ENCODE data around the gene SEC14L3. TPM values are rescaled to one million over a fixed set of nuclear protein-coding genes. Genes with fewer than 3 reads are reported as not detected.
"Not testable (repeated sequence)": the region's sequence is repeated elsewhere in the genome, so short reads cannot be mapped to it uniquely, and the experiment has no call there.

Gene SEC14L3
- total and polyA plus RNA-seq, 5 experiments from 2014 or later: not detected

DNA sequence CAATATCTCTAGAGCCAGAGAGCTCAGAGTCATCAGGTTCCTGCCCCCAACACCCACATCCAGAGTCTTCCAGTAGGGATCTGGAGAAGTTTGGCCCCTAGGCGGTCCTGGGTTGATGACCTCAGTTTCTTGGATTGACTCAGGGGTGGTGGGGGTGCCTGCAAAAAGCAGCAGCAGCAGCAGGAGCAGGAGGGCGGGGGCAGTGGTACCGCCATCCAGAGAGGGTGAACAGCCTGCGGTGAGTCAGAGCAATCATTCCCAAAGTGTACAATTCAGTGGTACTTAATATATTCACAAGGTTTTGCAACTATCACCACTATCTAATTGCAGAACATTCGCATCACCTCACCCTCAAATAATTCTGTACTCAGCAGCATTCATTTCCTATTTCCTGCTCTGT lies 9.9 kb upstream of the SEC14L3 start:
- POLR2A ChIA-PET: no interaction called here

DNA sequence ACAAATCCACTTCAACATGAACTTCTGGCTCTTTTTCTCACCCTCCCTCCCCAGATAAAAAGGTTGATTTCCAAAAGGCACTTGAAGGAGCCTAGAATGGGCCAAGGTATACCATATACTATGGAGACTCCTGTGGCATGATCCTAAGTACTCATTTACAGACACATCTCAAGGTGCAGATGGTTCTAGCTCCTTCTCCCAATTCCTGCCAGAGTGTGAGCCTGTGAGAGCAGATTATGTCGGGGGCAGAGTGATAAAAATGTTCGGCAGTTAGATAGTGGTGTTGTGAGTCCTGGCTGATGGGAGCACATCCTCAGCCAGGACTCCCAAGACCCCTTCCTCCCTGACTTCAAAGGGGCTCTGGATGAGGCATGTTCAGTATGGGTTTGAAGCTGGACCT lies 8.2 kb upstream of the SEC14L3 start:
- DNase-seq (no peak), ATAC-seq (no peak)
- H3K9me3 Mint-ChIP-seq: no peaks in the 10 kb centered on the region
- H3K4me1 Mint-ChIP-seq: peaks cover 0 to 1% (median 0%) of the 10 kb centered on the region in 4 donors
- POLR2A ChIA-PET: no interaction called here
- peak overlapping the region in 1 of 10 donors; percentile 14 for H3K27ac Mint-ChIP-seq
- H3K27me3 Mint-ChIP-seq: peaks cover 0 to 9% (median 2%) of the 10 kb centered on the region in 5 donors
- no peak overlapping the region for H3K4me3 Mint-ChIP-seq
- no peaks in the 10 kb centered on the region for H3K36me3 Mint-ChIP-seq

More for the DNA sequence above, 9.9 kb upstream of the SEC14L3 start:
- Mint-ChIP-seq H3K27ac (peak overlapping the region in 1 of 10 donors; percentile 7), H3K4me1 (peaks cover 0 to 2% (median 0%) of the 10 kb centered on the region in 4 donors), H3K4me3 (no peak overlapping the region), H3K9me3 (no peaks in the 10 kb centered on the region), H3K36me3 (no peaks in the 10 kb centered on the region), H3K27me3 (peaks cover 0 to 9% (median 2%) of the 10 kb centered on the region in 5 donors)
- ATAC-seq (no peak), DNase-seq (no peak)

DNA sequence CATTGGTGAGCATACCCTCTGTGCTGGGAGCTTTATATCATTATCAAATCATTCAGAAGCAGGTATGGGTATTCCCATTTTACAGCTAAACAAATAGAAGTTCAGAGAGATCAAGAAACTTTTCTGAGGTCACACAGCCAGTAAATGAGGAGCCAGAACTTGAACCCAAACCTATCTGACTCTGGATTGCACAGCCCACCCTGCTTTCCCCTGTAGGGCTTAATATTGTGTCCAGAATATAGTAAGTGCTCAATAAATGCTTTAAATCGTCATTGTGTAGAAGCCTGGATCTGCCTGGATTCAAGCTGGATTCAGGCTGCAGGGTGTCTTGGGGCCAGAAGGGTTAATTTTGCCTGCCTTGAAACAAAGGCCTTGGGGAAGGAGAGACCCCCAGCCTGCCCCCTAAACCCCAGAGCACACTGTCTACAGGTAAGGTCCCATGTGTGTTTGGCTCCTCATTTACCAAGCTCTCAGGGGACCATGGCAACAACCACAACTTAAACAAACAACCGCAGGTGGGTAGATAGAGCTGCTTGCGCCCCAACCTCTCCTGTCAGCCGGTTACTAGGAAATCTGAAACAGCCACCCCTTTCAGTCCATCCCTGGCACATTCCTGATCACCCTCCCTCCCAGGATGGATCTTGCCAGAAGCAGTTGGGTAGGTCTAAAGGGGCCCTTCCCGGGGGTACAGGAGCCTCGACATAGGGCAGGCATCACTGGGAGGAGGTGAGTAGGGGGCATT lies 3.0 kb upstream of the SEC14L3 start:
- peak; percentile 83 to 91 for ATAC-seq
- POLR2A ChIA-PET: interaction anchor here (0.6 to 1.9 kb wide), 2 partner anchors 51 to 373 kb away, joined by 3 to 4 read pairs; no protein-coding TSS in a partner anchor
- DNase-seq: peak in 7 of 10 donors; percentile 18 to 59 (median 33)
- H3K27ac Mint-ChIP-seq: peak overlapping the region in 7 of 10 donors; percentile 29 to 86 (median 63)
- H3K27me3 Mint-ChIP-seq: peaks cover 11 to 23% (median 15%) of the 10 kb centered on the region in 5 donors
- no peak overlapping the region for H3K4me3 Mint-ChIP-seq
- no peaks in the 10 kb centered on the region for H3K36me3 Mint-ChIP-seq
- H3K4me1 Mint-ChIP-seq: peaks cover 0 to 16% (median 3%) of the 10 kb centered on the region in 4 donors
- no peaks in the 10 kb centered on the region for H3K9me3 Mint-ChIP-seq

DNA sequence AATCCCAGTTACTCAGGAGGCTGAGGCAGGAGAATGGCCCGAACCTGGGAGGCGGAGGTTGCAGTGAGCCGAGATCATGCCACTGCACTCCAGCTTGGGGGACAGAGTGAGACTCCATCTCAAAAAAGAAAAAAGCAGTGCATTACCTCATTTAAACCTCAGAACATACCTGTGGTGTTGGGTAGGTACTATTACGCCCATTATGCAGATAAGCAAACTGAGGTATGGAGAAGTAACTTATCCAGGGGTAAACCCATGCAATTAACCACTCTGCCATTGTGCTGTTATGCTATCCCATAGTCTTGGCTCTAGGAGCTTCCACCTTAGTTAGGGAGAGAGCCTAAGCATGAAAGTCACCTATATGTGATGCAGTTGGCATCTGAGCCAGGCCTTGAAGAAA lies 2.3 kb upstream of the SEC14L3 start:
- Mint-ChIP-seq H3K4me1 (peaks cover 0 to 16% (median 3%) of the 10 kb centered on the region in 4 donors), H3K4me3 (no peak overlapping the region), H3K27me3 (peaks cover 11 to 26% (median 16%) of the 10 kb centered on the region in 5 donors), H3K36me3 (no peaks in the 10 kb centered on the region), H3K9me3 (no peaks in the 10 kb centered on the region), H3K27ac (peak overlapping the region in 1 of 10 donors; percentile 45)
- DNase-seq: no peak
- no peak for ATAC-seq
- POLR2A ChIA-PET: no interaction called here

DNA sequence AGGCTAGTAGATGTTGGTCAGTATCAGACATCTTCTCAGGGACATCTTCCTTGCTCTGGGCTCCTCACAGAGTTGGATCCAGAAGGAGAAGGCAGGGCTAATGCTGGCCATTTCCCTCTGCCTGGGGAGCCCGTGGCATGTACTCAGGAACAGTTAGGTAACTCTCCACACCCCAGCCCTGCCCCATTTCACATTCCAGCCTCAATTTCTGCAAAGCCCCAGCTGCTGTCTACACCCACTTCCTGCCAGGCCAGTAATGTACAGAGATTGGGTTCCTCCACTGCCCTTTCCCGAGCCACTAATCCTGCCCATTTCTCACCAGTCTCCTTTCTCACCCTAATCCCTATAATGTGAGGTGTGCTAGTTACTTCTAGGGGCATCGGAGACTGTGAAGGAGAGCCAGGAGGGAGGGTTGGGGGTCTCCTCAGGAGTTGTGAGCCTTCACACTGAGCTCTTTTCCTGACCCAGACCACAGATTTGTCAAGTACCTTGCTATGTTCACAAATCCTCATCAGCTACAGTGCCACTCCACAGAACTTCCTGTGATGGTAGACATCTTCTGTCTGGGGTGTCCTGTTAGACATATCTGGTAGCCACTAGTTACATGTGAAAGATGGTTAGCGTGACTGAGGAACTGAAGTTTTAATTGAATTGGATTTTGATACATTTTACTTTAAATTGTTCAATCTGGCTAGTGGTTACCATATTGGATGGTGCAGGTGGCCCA lies 1.3 kb upstream of the SEC14L3 start:
- Mint-ChIP-seq H3K27me3 (peaks cover 12 to 34% (median 24%) of the 10 kb centered on the region in 5 donors), H3K4me1 (peaks cover 0 to 16% (median 3%) of the 10 kb centered on the region in 4 donors), H3K36me3 (no peaks in the 10 kb centered on the region), H3K4me3 (no peak overlapping the region), H3K27ac (peak overlapping the region in 5 of 10 donors; percentile 29 to 91 (median 34)), H3K9me3 (no peaks in the 10 kb centered on the region)
- POLR2A ChIA-PET: no interaction called here
- ATAC-seq (peak in 1 of 2 donors; percentile 30), DNase-seq (peak in 1 of 10 donors; percentile 17)

DNA sequence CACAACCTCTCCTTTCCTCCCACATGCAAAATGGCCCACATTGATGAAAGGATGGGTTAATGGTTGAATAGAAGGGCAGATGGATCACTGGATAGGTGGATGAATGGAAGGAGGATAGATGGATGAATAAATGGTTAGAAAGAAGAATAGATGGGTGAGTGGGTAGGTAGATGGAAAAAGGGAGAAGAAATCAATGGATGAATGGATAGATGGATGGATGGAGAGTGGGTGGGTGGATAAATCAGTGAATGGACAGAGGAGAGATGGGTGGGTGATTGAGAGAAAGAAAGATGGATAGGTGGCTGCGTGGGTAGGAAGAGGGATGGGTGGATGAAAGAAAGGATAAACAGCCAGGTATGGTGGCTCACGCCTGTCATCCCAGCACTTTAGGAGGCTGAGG lies 1.2 kb downstream of the SEC14L3 start:
- no peaks in the 10 kb centered on the region for H3K36me3 Mint-ChIP-seq
- no peak overlapping the region for H3K4me3 Mint-ChIP-seq
- POLR2A ChIA-PET: no interaction called here
- no peak overlapping the region for H3K27ac Mint-ChIP-seq
- DNase-seq (no peak), ATAC-seq (no peak)
- peaks cover 0 to 16% (median 3%) of the 10 kb centered on the region in 4 donors for H3K4me1 Mint-ChIP-seq
- peaks cover 0 to 3% (median 0%) of the 10 kb centered on the region in 9 donors for H3K9me3 Mint-ChIP-seq
- H3K27me3 Mint-ChIP-seq: peaks cover 15 to 44% (median 30%) of the 10 kb centered on the region in 5 donors

DNA sequence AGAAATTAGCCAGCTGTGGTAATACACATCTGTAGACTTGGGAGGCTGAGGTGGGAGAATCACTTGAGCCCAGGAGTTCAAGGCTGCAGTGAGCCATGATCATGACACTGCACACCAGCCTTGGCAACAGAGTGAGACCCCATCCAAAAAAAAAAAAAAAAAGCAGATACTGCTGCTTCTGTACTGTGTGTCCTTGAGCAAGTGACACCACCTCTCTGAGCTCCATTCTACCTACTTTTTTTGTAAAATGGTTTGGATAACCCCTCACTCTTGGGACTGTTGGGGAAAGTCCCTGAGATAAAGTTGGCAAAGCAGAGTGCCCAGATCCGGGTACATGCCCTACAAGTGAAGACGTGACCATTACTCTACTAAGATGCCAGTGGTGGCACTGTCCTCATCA lies 2.7 kb downstream of the SEC14L3 start:
- ATAC-seq (no peak), DNase-seq (no peak)
- H3K4me3 Mint-ChIP-seq: no peak overlapping the region
- H3K36me3 Mint-ChIP-seq: peaks cover 0 to 8% (median 0%) of the 10 kb centered on the region in 3 donors
- H3K4me1 Mint-ChIP-seq: peaks cover 0 to 7% (median 2%) of the 10 kb centered on the region in 4 donors
- H3K9me3 Mint-ChIP-seq: peaks cover 0 to 12% (median 0%) of the 10 kb centered on the region in 9 donors
- H3K27ac Mint-ChIP-seq: no peak overlapping the region
- H3K27me3 Mint-ChIP-seq: peaks cover 15 to 52% (median 37%) of the 10 kb centered on the region in 5 donors
- POLR2A ChIA-PET: no interaction called here

DNA sequence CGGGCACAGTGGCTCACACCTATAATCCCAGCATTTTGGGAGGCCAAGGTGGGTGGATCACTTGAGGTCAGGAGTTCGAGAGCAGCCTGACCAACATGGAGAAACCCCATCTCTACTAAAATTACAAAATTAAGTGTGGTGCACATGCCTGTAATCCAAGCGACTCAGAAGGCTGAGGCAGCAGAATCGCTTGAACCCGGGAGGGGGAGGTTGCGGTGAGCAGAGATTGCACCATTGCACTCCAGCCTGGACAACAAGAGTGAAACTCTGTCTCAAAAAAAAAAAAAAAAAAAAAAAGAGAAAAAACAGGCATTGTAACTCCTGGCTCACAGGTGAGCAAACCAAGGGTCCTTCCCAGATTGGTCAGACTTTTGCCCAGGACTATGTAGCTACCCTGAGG lies 11.3 kb downstream of the SEC14L3 start:
- H3K36me3 Mint-ChIP-seq, H3K27ac Mint-ChIP-seq, H3K4me3 Mint-ChIP-seq, DNase-seq, POLR2A ChIA-PET, H3K4me1 Mint-ChIP-seq, ATAC-seq: not testable (repeated sequence)
- H3K9me3 Mint-ChIP-seq: peaks cover 0 to 11% (median 0%) of the 10 kb centered on the region in 9 donors
- H3K27me3 Mint-ChIP-seq: peaks cover 17 to 49% (median 36%) of the 10 kb centered on the region in 5 donors

DNA sequence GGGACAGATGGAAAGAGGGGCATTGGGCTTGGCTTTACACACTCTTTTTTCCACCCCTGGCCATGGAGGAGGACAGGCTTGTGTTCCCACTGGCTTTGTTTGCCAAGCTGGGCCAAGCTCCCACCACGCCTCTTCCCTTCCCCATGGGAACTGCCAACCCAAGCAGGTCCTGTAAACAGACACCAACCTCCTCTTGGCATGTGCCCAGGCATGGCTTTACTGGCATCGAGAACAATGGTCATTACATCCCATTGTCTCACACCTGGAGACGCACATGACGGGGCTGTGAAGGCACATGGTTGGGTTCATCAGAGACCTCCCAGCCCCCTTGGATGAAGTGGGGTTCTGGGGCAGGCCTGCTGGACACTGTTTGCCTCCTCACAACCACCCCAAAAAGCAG lies 11.7 kb downstream of the SEC14L3 start:
- no peak for ATAC-seq
- no peak overlapping the region for H3K4me3 Mint-ChIP-seq
- no peak for DNase-seq
- H3K36me3 Mint-ChIP-seq: peaks cover 0 to 7% (median 0%) of the 10 kb centered on the region in 3 donors
- H3K4me1 Mint-ChIP-seq: no peaks in the 10 kb centered on the region
- H3K27ac Mint-ChIP-seq: no peak overlapping the region
- H3K9me3 Mint-ChIP-seq: peaks cover 0 to 7% (median 0%) of the 10 kb centered on the region in 9 donors
- POLR2A ChIA-PET: no interaction called here
- peaks cover 15 to 47% (median 32%) of the 10 kb centered on the region in 5 donors for H3K27me3 Mint-ChIP-seq

DNA sequence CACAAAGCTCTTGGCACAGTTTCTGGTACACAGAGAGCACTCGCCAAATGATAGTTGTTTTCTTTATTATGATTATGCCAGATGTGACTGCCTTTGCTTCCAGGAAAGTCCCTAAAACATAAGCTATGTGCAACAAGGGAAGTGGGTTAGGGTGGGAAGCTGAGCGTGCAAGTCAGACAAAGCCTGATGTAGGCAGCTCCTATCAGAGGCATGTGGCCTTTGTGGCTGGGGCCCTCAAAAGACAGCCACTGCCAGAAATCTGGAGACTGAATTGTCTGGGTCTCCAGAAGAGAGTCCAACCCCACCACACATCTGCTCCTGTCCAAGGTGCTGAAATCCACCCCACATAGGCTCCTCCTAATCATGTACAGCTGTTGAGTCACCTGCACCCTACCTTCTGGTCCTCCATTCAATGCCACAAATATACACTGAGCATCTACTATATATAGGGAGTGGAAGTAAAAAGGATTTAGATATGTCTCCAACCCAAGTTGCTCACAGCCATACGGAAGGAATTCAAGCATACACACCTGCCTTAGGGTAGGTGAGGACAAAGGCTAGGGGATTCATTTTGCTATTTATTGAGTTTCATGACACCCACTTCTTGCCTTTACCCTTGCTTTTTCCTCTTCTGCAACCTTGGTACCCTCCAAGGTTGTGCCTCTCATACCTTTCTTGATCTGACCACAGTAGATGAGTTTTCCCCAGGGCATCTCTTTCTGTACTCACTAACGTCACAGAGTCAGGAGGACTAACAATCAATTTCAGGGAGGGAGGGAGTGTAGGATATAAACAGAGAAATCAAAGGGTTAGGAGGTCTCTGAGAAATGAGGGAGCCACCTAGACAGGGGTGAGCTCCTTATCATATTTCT lies 12.4 kb downstream of the SEC14L3 start:
- ATAC-seq (peak in 1 of 2 donors; percentile 62), DNase-seq (peak in 1 of 10 donors; percentile 10)
- Mint-ChIP-seq H3K27ac (no peak overlapping the region), H3K27me3 (peaks cover 14 to 40% (median 27%) of the 10 kb centered on the region in 5 donors), H3K4me1 (no peaks in the 10 kb centered on the region), H3K36me3 (no peaks in the 10 kb centered on the region), H3K9me3 (peaks cover 0 to under 1% (median 0%) of the 10 kb centered on the region in 9 donors), H3K4me3 (no peak overlapping the region)
- POLR2A ChIA-PET: no interaction called here

DNA sequence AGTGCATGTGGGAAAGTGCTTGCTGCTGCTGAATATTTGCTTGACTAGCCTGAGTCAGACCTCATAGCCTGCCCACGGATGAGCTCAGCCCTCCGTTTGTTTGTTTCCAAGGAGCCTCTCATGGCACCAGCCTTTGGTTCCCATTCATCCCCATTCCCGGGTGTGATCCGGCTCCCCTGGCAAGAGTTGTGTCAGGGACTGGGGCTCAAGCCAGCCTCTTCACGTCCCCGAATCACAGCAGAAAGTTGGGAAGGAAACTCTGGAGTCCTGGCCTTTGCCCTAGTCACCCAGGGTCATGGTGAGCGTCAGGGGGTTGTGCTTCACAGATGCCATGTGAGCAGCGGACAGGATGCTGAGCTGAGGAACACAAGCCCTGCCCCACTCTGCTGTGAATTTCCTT lies 13.8 kb downstream of the SEC14L3 start:
- H3K9me3 Mint-ChIP-seq: no peaks in the 10 kb centered on the region
- H3K27me3 Mint-ChIP-seq: peaks cover 12 to 40% (median 22%) of the 10 kb centered on the region in 5 donors
- DNase-seq: no peak
- no peaks in the 10 kb centered on the region for H3K4me1 Mint-ChIP-seq
- no peaks in the 10 kb centered on the region for H3K36me3 Mint-ChIP-seq
- H3K27ac Mint-ChIP-seq: no peak overlapping the region
- ATAC-seq: no peak
- POLR2A ChIA-PET: no interaction called here
- no peak overlapping the region for H3K4me3 Mint-ChIP-seq

Data from naive thymus-derived CD8-positive, alpha-beta T cell (primary cell).